GM23248 (cell line): ENCODE data around the gene SLC23A1. TPM values are rescaled to one million over a fixed set of nuclear protein-coding genes. Genes with fewer than 3 reads are reported as not detected.

ENCODE experiments used
- DNase-seq: peaks from one replicate; pipeline ENCODE4 v3.0.0-alpha.2; 2015
- H2AFZ ChIP-seq: fragments of 200-600 bp; sonication (generic); 2 replicates; pipeline ENCODE4 v1.6.1; 2016; ENCODE audit warnings: antibody characterized with exemption
- H3F3A ChIP-seq: fragments of 200-600 bp; sonication (generic); 2 replicates; pipeline ENCODE4 v1.6.1; 2016; ENCODE audit warnings: mild to moderate bottlenecking, antibody characterized with exemption, mixed run types; ENCODE audit not compliant: insufficient read depth
- H3K27ac ChIP-seq: fragments of 200-600 bp; sonication (generic); 2 replicates; pipeline ENCODE4 v1.5.1; 2016; ENCODE audit warnings: mild to moderate bottlenecking
- H3K27me3 ChIP-seq: fragments of 200-600 bp; sonication (generic); replicated peaks from 2 replicates; pipeline ENCODE4 v1.6.1; 2016; ENCODE audit warnings: mild to moderate bottlenecking; ENCODE audit not compliant: insufficient read depth
- H3K36me3 ChIP-seq: fragments of 200-600 bp; sonication (generic); 2 replicates; pipeline ENCODE4 v1.6.1; 2016; ENCODE audit warnings: low read depth, mild to moderate bottlenecking
- H3K4me1 ChIP-seq: fragments of 200-600 bp; sonication (generic); 2 replicates; pipeline ENCODE4 v1.6.1; 2016; ENCODE audit warnings: mild to moderate bottlenecking; ENCODE audit not compliant: insufficient read depth
- H3K4me2 ChIP-seq: fragments of 200-600 bp; sonication (generic); one replicate; pipeline ENCODE4 v1.6.1; 2016; ENCODE audit warnings: mild to moderate bottlenecking; ENCODE audit not compliant: unreplicated experiment
- H3K4me3 ChIP-seq: fragments of 200-600 bp; sonication (generic); 2 replicates; pipeline ENCODE4 v1.5.1; 2016; ENCODE audit warnings: mild to moderate bottlenecking
- H3K79me2 ChIP-seq: fragments of 200-600 bp; sonication (generic); 2 replicates; pipeline ENCODE4 v1.6.1; 2016; ENCODE audit warnings: mild to moderate bottlenecking; ENCODE audit not compliant: insufficient read depth
- H3K9ac ChIP-seq: fragments of 200-600 bp; sonication (generic); 2 replicates; pipeline ENCODE4 v1.6.1; 2016; ENCODE audit warnings: mild to moderate bottlenecking
- H3K9me2 ChIP-seq: fragments of 200-600 bp; sonication (generic); 2 replicates; pipeline ENCODE4 v1.6.1; 2016; ENCODE audit warnings: mixed run types, mild to moderate bottlenecking, moderate library complexity; ENCODE audit not compliant: insufficient read depth
- H3K9me3 ChIP-seq: fragments of 200-600 bp; sonication (generic); one replicate; pipeline ENCODE4 v1.6.1; 2017; ENCODE audit warnings: low read depth
- H4K20me1 ChIP-seq: fragments of 200-600 bp; sonication (generic); 2 replicates; pipeline ENCODE4 v1.6.0; 2016; ENCODE audit not compliant: insufficient read depth
- EZH2 ChIP-seq: fragments of 200-600 bp; sonication (generic); IDR thresholded peaks from 2 replicates; pipeline ENCODE4 v1.6.1; 2018; ENCODE audit warnings: antibody characterized with exemption, mild to moderate bottlenecking; ENCODE audit not compliant: insufficient read depth, poor library complexity, severe bottlenecking
- EZH2phosphoT487 ChIP-seq: fragments of 200-600 bp; sonication (generic); IDR thresholded peaks from 2 replicates; pipeline ENCODE4 v1.6.1; 2018; ENCODE audit warnings: antibody characterized with exemption, moderate library complexity, mild to moderate bottlenecking, low read depth; ENCODE audit not compliant: insufficient read depth
- WGBS, 2 experiments: methylation state at CpG; one replicate each; pipeline ENCODE4 v1.1.6; 2015 to 2017; ENCODE audit warnings: low lambda C conversion rate in 2 of 2, low coverage in 1 of 2; ENCODE audit errors: missing lambda C conversion rate in 2 of 2; 5-methylcytosine and 5-hydroxymethylcytosine counted together
- in situ Hi-C: fragments of 300-500 bp; cut with MboI; formaldehyde crosslinking; loops from 2 replicates; pipeline ENCODE4 v1.15.0; 2020
- polyA plus RNA-seq: library from polyadenylated mRNA; unstranded; fragments of >200 nt; fragmentation: Nextera tagmentation; extraction: Ambion mirVana; gene quantifications from 2 replicates; pipeline ENCODE4 v1.2.1, GENCODE V29; 2016
- total RNA-seq: library from RNA; depleted of rRNA; stranded (reverse); fragments of >200 nt; shearing (Covaris generic); gene quantifications from 2 replicates; pipeline ENCODE4 v1.2.3, GENCODE V29; 2014

The SLC23A1 gene
- total and polyA plus RNA-seq, 2 experiments from 2014 or later = 0.08 TPM; not detected in 1

DNA sequence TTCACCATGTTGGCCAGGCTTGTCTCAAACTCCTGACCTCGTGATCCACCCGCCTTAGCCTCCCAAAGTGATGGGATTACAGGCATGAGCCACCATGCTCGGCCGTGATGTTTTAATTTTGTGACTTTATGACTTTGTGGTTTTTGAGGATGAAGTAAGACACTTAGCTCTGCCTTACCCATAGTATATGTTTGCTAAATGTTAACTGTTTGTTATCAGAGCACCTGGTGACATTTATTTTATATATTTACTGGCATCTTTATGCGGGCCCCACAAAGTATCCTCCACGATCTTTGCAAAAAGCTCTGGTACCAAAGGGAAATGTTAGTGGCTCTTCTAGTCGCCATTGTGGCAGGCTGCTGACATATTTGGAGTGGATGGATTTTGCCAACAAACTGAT is 6.7 kb downstream of the SLC23A1 start:
- H3K27me3 ChIP-seq = no peaks in the 10 kb centered on the region
- H4K20me1 ChIP-seq = no peaks in the 10 kb centered on the region
- H3K79me2 ChIP-seq = no peaks in the 10 kb centered on the region
- no peaks in the 10 kb centered on the region for H3F3A ChIP-seq
- no peak overlapping the region for H3K27ac ChIP-seq
- H3K4me3 ChIP-seq = no peak overlapping the region
- no peaks in the 10 kb centered on the region for H3K9me2 ChIP-seq
- H2AFZ ChIP-seq = no peak overlapping the region
- DNase-seq = no peak
- H3K4me1 ChIP-seq = peaks cover 8% of the 10 kb centered on the region; the same call in 1 of the 2 replicates
- H3K4me2 ChIP-seq = no peak overlapping the region
- H3K9me3 ChIP-seq = no peaks in the 10 kb centered on the region
- no peak overlapping the region for H3K9ac ChIP-seq
- TF ChIP-seq EZH2 (no peak), EZH2phosphoT487 (no peak)
- H3K36me3 ChIP-seq = peaks cover 14% of the 10 kb centered on the region; the same call in 1 of the 2 replicates
- 82 to 83% methylated on average over 7 of the region's 7 CpGs for WGBS, 2 experiments
- in situ Hi-C loops = no loop called here

- Histone ChIP-seq H3K4me2 (no peak overlapping the region), H3F3A (0 out of 2 replicates have a peak, but pooled peaks cover 2% of the 10 kb centered on the region), H3K4me1 (peaks cover 9% of the 10 kb centered on the region; the same call in 1 of the 2 replicates), H3K79me2 (0 out of 2 replicates have a peak, but pooled peaks cover 5% of the 10 kb centered on the region), H3K36me3 (peaks cover 18% of the 10 kb centered on the region), H2AFZ (no peak overlapping the region), H3K9ac (no peak overlapping the region), H3K27ac (no peak overlapping the region), H3K27me3 (no peaks in the 10 kb centered on the region), H3K9me2 (no peaks in the 10 kb centered on the region), H3K9me3 (no peaks in the 10 kb centered on the region), H4K20me1 (no peaks in the 10 kb centered on the region), H3K4me3 (no peak overlapping the region)
- 57 to 77% methylated on average over 2 of the region's 2 CpGs for WGBS, 2 experiments
- in situ Hi-C loops = no loop called here
- no peak for DNase-seq
- TF ChIP-seq EZH2 (no peak), EZH2phosphoT487 (no peak)
These were observed 8.2 kb downstream of the SLC23A1 start for GRCh38 chr5:139374909-139375308.

DNA sequence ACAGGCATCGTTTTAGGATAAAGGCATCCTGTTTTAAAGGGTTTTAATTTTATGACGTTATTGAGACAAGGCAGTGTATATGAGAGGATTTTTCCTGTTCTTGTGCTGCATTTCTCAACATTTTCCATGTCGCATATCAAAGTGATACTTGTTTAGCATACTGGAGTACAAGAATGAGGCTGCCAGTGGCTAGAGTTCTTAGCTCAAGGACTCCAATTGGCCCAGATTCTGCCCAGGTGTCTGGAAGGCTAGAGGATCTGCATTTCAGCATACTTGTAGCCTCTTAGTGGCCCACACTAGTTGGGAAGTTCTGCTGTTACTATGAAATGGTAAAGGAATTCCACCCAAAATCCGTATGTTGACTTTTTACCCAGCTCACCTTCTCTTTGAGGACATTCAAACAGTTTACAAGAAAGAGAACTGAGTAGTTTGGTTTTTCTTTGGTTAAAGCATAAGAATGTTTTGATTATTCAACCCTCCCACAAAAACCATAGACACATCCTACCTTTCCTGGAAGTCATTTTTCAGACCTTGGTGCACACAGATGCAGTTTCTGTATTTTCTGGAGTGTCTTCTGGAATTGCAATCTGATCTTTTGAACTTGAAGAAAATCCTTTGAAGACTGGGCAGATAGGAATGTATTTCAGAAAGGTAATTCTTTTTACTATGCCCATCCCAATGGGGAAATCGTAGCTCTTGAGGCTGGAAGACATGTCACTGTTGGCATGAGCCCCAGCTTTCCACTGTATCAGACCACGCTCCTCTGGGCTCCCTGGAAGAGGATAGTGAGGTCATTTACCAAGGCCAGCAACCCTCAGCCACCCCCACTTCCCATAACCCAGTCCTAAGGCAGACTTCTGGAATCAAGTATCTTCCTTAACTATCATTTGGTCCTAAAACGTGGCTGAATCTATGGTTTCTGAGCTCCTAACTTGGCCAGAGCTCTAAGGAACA is 11.3 kb downstream of the SLC23A1 start:
- peaks cover 13% of the 10 kb centered on the region for H3F3A ChIP-seq
- H4K20me1 ChIP-seq = no peaks in the 10 kb centered on the region

DNA sequence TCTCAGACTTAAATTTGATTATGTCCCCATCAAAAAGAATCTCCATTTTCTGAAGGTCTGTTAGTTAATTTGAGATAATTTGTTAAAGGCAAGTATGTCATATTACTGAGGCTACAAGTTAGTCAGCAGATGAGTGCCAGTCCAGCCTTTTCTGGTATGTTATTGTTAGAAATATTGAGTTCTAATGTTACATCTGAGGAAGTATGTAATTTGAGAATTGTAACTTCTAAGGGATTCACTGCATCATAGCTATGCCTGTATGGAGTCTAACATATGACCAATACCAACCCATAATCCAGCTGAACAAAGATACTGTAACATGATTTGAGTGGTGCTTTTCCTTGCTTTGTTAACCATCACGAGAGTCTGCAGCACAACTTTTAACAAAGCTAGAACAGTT is 13.9 kb downstream of the SLC23A1 start:
- H3K9ac ChIP-seq = peak overlapping the region; percentile 12; the same call in 1 of the 2 replicates
- DNase-seq = peak; percentile 62
- WGBS, 2 experiments = 55 to 56% methylated on average over 1 of the region's 1 CpG

More for the DNA sequence above, 11.3 kb downstream of the SLC23A1 start:
- Histone ChIP-seq H3K9me3 (no peaks in the 10 kb centered on the region), H2AFZ (no peak overlapping the region), H3K9ac (no peak overlapping the region), H3K9me2 (no peaks in the 10 kb centered on the region), H3K27ac (no peak overlapping the region), H3K4me3 (no peak overlapping the region), H3K4me2 (no peak overlapping the region), H3K36me3 (peaks cover 34% of the 10 kb centered on the region), H3K4me1 (peaks cover 24% of the 10 kb centered on the region; the same call in 1 of the 2 replicates), H3K79me2 (peaks cover 26% of the 10 kb centered on the region), H3K27me3 (no peaks in the 10 kb centered on the region)
- in situ Hi-C loops = no loop called here
- DNase-seq = no peak
- WGBS, 2 experiments = 94% methylated on average over 7 of the region's 7 CpGs
- TF ChIP-seq EZH2phosphoT487 (no peak), EZH2 (no peak)

More for the DNA sequence above, 13.9 kb downstream of the SLC23A1 start:
- Histone ChIP-seq H3K4me1 (peaks cover 24% of the 10 kb centered on the region; the same call in 1 of the 2 replicates), H3K79me2 (peaks cover 48% of the 10 kb centered on the region), H2AFZ (no peak overlapping the region), H3K36me3 (peaks cover 56% of the 10 kb centered on the region), H3K27ac (peak overlapping the region; percentile 47), H4K20me1 (no peaks in the 10 kb centered on the region), H3F3A (peaks cover 13% of the 10 kb centered on the region), H3K9me3 (no peaks in the 10 kb centered on the region), H3K27me3 (no peaks in the 10 kb centered on the region), H3K4me2 (no peak overlapping the region), H3K4me3 (no peak overlapping the region), H3K9me2 (no peaks in the 10 kb centered on the region)
- TF ChIP-seq EZH2 = no peak
- in situ Hi-C loops = no loop called here
